NAMALWA (cell line): Measurements from ENCODE around the gene RCN1.

Source experiments
- DNase-seq: peaks from one replicate; pipeline ENCODE4 v3.0.0-alpha.2; 2015; ENCODE audit warnings: low spot score

RCN1 gene

GRCh38 chr11:32153747-32154146 is 62.9 kb downstream of the RCN1 start:
- no peak for DNase-seq

- DNase-seq, result no peak
Measured at GRCh38 chr11:32154275-32154674, 63.4 kb downstream of the RCN1 start.
